Islet of Langerhans (tissue), 1 donor: ENCODE measurements around the gene THSD4.

Experiments used
- FAIRE-seq: peaks from one replicate; lab custom pipeline; 2011; peaks lifted over from hg19 to GRCh38; lab: Jason Lieb, UNC

The THSD4 gene

GRCh38 chr15:71502077-71502432 lies 386.8 kb downstream of the THSD4 start:
- no peak for FAIRE-seq

DNA sequence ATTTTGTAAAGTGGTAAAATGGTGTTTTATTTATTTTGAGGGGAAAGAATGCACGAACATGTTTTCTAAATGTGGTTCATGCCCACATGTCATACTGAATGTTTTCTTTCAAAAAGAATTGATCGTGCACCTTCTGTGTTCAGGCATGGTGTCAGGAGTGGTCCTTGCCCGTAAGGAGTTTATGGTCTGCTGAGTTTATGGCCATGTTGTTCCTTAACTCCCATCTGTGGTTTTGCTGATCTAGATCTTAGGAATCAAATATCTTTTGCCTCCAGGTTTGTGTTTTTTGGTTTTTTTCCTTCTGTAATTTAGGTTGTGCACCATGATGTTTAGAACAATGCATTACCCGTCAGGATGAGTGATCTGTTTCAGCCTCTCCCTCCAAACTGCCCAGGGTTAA lies 390.7 kb downstream of the THSD4 start:
- no peak for FAIRE-seq

DNA sequence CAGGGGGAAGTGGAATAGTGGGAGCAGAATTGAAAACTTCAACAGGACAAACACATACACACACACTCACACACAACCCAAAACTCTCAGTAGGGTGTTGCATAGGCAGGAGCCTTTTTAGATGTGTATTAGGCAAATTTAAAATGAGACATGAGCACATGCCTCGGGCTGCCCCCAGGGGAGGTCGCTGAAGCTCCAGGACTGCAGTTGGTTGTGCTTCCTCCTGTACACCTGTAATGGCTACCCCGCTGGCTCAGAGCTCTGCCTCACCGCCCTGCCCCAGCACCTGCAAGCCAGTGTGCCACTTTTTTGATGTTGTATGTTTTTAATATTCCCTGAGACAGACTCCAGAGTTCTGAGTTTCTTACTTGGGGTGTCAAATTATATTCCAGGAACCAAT lies 391.7 kb downstream of the THSD4 start:
- FAIRE-seq: no peak

- FAIRE-seq: no peak
Measured at GRCh38 chr15:71508081-71508682, 392.9 kb downstream of the THSD4 start.

DNA sequence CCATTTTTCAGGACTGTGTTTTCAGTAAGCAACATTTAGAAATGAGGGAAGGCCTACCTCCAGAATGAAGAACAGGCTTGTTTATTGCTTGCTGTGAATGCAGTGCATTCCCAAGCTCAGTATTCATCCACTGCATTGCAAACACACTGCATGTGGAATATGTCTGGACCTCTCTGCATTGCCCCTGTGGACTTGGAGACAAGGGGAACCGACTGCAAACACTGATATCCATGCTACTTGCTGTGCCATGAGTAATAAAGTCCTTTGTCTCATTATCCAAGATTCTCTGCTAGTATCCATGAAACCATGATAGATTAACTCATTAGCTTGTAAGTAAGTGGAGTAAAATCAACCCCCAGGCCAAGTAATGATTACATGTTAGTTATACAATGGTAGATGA lies 393.9 kb downstream of the THSD4 start:
- FAIRE-seq: no peak

GRCh38 chr15:71510763-71511162 lies 395.5 kb downstream of the THSD4 start:
- FAIRE-seq: no peak

DNA sequence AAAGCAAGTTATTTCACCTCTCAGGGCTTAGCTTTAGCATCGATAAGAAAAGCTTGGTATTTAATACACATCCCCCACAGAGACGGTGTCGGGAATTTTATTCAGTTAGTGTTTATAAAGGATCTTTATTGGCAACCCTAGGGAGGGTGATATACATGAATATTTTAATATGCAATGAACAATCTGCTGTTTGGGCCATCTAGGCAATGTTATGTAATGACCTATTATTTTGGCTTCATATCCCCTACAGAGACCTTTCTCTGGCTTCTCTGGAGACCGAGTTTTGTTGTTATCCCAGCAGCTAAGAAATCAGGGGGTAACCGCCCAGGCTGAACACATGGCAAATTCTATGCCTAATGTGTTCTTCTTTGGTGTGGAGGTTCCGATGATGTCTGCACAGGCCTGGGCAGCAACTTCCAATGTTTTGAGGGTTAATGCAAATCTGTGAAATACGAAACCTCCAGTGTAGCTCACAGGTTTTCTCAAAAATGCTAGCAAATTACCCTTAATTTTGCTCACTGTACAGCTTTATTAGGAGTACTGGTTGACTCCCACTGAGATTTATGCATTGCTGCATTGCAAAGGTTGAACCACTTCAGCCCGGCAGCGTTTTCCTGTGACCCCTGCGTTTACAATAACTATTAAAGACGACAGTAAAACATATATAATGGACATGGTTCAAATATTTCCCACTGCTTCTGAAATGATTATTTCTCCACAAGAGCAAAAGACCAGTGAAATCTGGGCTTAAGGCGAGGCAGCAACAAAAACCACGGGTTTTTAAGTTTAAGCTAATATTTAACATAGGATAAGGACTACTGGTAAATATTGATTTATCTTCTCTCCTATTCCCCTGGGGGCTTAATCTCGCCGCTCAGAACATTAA lies 396.8 kb downstream of the THSD4 start:
- no peak for FAIRE-seq

GRCh38 chr15:71512682-71513006 lies 397.4 kb downstream of the THSD4 start:
- FAIRE-seq: no peak

DNA sequence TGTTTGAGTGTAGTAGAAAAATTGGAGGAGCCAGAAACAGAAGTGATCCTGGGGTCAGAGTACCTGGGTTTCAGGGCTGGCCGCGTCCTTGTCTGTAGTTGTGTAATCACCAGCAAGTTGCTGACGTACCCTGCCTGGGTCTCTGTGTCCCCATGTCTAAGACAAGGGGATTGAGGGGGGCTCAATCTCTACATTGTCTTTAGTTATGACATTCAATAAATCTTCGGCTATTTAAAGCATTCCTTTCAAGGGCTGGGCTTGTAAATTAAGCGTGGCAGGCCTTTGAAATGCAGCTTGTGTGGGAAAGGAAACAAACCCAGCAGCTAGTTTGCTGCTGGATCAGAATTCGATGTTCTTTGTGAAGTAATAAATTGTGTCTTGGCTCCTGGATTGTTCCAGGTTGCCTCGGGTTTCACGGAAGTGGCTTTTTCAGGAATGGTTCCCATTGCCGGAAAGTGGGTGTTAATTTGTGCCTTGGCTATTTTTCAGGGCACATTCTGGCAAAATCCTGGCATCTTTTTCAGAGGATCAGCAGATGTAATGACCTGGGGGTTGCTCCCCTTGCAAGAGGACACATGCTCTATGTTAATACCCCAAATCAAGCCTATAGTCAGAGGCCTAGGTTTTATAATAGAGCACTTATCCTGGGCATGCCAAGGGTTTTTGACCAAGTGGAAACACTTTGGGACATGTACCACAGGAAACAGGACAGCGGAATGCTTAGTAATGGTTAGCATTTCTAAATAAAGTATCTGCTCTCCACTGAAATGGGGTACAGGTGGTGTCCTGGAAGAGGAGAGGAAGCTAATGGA lies 400.3 kb downstream of the THSD4 start:
- FAIRE-seq: no peak

DNA sequence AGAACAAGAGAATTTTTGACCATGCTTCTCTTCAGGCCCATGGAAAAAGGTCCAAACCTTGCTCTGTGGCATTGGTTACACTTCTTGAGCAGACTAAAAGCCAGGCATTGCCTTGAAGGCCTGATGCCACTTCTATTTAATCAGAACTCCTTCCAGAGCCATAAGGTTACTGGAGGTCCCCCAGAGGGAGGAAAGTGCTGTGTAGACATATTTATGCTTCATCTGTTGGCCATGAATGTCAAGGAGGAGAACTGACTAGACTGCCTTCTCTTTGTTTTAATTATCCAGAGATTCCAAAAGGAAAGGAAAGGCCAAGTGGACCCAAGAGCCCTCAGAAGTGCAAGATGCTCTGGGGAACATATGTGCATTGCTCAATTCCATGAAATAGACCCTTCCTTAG lies 402.5 kb downstream of the THSD4 start:
- FAIRE-seq: no peak

DNA sequence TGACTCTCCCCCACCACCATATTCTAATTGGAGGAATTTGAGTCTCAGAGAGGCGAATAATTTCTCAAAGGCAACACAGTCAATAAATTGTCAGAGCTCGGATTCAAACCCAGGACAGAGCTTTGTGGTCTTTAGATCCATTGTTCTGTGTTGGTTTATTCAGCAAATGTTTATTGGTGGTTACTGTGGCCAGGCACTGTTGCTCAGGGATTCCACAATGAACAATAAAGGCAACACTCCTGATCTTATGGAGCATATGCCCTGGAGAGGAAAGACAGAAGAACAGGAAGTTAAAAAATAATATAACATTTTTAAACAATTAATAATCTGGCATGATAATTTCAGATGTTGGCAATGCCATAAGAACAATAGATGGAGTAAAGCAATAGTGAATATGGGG lies 403.4 kb downstream of the THSD4 start:
- no peak for FAIRE-seq

DNA sequence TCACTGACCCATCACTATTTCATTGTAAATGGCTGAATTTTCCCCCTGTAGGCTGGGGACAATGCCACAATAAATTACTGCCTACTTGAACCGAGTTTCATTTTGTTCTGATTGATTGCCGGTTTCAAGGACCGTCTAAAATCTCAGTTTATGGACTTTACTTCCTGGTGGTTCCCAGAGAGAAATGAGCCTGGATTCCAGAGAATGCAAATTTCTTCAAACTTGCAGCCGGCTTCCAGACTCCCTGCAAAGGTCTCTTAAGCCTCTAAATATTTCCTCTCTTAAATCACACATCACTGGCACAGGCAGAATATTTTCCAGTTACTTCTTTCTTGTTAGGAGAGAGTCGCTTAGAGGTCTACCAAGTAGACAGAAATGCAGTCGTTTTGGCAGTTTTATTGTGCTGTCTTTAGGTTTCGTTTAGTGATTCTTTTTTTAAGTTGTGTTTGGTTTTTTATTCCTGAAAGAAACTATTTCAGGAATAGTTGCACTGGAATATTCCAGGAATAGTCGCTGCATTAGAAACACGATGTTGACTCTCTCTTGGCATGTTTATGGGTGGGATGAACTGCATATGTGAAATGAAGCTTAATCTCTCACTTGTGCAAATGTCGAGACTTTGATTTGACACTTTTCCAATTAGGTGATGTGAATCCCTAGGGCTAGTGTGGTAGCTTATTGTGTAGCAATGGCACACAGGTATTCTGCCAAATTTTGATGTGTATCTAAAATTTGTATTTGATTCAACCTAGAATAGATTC lies 411.0 kb downstream of the THSD4 start:
- FAIRE-seq: no peak

DNA sequence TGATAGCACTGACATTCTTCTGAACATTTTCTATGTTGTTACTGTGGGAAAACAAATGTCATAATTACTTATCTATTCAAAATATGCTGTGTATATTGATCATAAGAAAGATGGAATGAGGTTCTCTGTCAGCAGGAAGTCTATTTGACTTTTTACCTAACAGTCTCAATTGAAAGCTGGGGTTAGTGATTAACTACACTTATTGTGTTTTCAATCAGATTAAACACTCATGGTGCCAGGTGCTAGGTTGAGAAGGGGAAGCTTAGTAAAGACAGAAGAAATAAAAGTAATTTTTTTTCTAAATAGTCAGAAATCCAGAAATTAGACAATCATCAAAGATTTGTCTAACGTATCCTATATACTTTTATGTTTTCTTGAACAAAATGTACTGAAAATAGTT lies 414.1 kb downstream of the THSD4 start:
- FAIRE-seq: no peak

DNA sequence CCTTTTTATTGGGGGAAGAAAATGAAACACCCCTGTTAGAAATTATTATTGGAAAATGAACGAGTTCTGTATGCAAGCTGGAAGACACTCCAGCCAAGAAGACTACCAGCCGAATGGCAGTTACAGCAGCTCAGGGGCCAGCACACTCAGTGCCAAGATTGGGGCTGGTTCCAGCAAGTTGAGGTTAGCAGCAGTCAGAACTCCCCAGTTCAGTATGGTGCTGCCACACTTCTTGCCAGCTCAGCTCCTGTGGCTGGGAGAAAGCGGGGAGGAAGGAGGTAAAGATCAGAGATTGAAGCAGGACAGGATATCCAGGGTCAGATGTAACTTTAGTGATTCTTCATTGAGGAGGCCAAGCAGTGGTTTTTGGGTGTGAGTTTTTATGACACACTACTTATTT lies 414.8 kb downstream of the THSD4 start:
- FAIRE-seq: no peak

GRCh38 chr15:71532994-71533393 lies 417.7 kb downstream of the THSD4 start:
- no peak for FAIRE-seq

DNA sequence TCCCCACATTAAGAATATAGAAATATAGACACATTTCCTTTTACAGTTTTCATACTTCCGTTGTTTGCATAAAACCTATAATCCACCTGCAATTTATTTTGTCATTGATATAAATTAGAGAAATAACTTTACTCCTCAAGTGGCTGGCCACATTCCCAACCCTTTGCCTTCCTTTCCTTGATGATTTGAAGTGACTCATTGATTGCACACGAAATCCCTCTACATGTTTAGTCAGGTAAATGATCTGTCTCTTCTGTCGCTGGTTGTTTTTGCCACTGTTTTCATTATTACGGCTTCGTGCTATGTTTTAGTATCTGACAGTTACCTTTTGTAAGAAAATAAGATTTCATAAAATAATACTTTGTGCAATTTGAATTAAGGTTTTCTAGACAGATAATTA lies 422.9 kb downstream of the THSD4 start:
- no peak for FAIRE-seq

DNA sequence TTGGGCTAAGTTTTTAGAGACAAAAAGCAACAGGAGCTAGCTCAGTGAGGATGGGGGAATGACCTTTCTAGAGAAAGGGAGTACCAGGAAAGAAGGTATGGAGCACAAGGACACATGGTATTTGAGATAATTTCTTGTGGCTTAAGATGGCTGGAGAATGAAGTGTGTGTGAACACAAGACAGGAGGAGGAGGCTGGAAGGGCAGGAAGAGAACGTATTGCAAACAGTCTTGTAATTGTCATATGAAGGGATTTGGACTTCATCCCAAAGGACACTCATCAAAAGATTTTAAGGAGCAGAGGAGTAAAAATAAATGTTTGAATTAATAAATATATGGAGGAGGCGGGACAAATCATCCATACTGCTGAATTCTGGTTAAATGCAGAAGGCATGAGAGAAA lies 426.5 kb downstream of the THSD4 start:
- FAIRE-seq: no peak

DNA sequence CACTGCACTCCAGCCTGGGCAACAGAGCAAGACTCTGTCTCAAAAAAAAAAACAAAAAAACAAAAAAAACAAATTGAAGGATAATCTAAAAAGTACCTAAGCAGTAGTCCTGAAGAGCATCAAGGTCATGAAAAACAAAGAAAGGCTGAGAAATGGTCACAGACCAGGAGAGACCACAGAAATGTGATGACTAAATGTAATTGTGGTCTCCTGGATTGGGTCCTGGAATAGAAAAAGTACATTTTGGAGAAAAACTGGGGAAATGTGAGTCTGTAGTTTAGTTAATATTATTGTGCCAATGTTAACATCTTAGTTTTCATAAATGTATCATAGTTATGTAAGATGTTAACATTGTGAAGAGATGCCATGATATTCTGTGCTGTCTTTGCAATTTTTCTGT lies 427.6 kb downstream of the THSD4 start:
- no peak for FAIRE-seq

- FAIRE-seq: no peak
Measured at GRCh38 chr15:71543413-71543812, 428.1 kb downstream of the THSD4 start.

DNA sequence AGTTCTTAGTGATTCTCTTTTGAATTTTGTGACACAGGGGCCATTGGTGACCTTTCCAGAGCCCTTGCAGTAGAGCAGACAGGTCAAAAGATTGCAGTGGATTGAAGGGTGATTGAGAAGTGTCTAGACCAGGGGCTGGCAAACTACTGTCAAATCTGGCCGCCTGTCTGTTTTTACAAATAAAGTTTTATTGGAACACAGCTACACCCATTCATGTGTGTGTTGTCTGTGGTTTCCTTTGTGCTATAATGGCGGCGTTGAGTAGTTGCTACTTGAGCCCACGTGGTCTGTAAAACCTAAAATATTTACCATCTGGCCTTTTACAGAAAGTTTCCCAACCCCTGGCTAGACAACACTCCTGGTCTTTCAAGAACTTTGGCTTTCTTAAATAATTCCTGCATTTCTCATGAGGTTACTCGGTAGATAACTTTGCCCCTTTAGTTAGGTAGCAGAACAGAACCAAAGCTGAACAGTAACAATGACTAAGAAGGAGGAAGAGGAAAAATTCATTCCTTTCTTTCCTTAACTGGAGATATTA lies 430.0 kb downstream of the THSD4 start:
- FAIRE-seq: no peak

GRCh38 chr15:71545923-71546322 lies 430.7 kb downstream of the THSD4 start:
- no peak for FAIRE-seq

DNA sequence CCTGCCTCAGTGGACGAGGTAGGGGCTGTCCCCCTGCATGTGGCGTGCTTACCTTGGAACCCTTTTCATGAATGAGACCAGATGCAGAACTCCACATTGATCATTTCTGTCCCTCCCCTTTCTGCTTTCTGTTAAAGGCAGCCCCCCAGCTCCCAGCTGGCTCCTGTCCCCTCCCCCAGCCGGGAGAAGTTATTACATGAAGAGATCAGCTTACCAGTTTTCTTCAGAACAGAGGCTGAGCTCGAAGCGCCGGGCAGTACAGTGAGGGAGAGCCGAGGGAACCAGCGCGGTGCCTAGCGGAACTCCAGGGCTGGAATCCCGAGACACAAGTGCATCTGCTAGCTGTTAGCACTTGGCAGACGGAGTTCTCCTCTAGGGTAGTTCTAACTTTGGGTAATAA lies 431.7 kb downstream of the THSD4 start:
- no peak for FAIRE-seq
